ENCODE results near the gene ATF4. TPM values are rescaled to one million over a fixed set of nuclear protein-coding genes. Genes with fewer than 3 reads are reported as not detected.

Gene ATF4
- total and polyA plus RNA-seq, 2 of the 13 experiments (the other 11 are each of a cell fraction or from before 2014, with no cell fraction given), result 486 to 1,297 TPM

GRCh38 chr22:39502109-39502788, 18.1 kb upstream of the ATF4 start, which contains the start of gene MIEF1 (continued):
- peak; percentile 99 for TF ChIP-seq ZXDC (CRISPR knock-in tag; IDR thresholded peaks at IDR 0.05)
- peak; percentile 67; the same call in 1 of the 2 replicates for TF ChIP-seq UBTF (CRISPR knock-in tag; IDR thresholded peaks at IDR 0.05)
- TF ChIP-seq HNRNPH1 (optimal IDR thresholded peaks at IDR 0.05; ENCODE audit: low read depth, low read length), result no peak
- peak; percentile 98 for TF ChIP-seq MAX (IDR thresholded peaks at IDR 0.05)
- peak; percentile 89 for TF ChIP-seq YEATS4 (CRISPR knock-in tag; IDR thresholded peaks at IDR 0.05; ENCODE audit: borderline replicate concordance)
- TF ChIP-seq CHD2 (IDR thresholded peaks at IDR 0.05; ENCODE audit: low read depth, low read length), result no peak
- no peak for TF ChIP-seq FOXM1 (CRISPR knock-in tag; IDR thresholded peaks at IDR 0.05)
- TF ChIP-seq, protein P1, sequence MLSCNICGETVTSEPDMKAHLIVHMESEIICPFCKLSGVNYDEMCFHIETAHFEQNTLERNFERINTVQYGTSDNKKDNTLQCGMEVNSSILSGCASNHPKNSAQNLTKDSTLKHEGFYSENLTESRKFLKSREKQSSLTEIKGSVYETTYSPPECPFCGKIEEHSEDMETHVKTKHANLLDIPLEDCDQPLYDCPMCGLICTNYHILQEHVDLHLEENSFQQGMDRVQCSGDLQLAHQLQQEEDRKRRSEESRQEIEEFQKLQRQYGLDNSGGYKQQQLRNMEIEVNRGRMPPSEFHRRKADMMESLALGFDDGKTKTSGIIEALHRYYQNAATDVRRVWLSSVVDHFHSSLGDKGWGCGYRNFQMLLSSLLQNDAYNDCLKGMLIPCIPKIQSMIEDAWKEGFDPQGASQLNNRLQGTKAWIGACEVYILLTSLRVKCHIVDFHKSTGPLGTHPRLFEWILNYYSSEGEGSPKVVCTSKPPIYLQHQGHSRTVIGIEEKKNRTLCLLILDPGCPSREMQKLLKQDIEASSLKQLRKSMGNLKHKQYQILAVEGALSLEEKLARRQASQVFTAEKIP (CRISPR knock-in tag; IDR thresholded peaks at IDR 0.05; ENCODE audit: borderline replicate concordance), result no peak
- TF ChIP-seq, protein P2, sequence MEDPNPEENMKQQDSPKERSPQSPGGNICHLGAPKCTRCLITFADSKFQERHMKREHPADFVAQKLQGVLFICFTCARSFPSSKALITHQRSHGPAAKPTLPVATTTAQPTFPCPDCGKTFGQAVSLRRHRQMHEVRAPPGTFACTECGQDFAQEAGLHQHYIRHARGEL (CRISPR knock-in tag; IDR thresholded peaks at IDR 0.05), result no peak
- TF ChIP-seq ZNF276 (CRISPR knock-in tag; IDR thresholded peaks at IDR 0.05; ENCODE audit: low read depth), result no peak
- TF ChIP-seq TBX2 (CRISPR knock-in tag; IDR thresholded peaks at IDR 0.05; ENCODE audit: borderline replicate concordance), result peak; percentile 62; the same call in 1 of the 2 replicates
- TF ChIP-seq, protein P3, sequence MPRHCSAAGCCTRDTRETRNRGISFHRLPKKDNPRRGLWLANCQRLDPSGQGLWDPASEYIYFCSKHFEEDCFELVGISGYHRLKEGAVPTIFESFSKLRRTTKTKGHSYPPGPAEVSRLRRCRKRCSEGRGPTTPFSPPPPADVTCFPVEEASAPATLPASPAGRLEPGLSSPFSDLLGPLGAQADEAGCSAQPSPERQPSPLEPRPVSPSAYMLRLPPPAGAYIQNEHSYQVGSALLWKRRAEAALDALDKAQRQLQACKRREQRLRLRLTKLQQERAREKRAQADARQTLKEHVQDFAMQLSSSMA (CRISPR knock-in tag; IDR thresholded peaks at IDR 0.05), result no peak
- TF ChIP-seq, protein P4, sequence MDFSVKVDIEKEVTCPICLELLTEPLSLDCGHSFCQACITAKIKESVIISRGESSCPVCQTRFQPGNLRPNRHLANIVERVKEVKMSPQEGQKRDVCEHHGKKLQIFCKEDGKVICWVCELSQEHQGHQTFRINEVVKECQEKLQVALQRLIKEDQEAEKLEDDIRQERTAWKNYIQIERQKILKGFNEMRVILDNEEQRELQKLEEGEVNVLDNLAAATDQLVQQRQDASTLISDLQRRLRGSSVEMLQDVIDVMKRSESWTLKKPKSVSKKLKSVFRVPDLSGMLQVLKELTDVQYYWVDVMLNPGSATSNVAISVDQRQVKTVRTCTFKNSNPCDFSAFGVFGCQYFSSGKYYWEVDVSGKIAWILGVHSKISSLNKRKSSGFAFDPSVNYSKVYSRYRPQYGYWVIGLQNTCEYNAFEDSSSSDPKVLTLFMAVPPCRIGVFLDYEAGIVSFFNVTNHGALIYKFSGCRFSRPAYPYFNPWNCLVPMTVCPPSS (IDR thresholded peaks at IDR 0.05), result no peak
- TF ChIP-seq, protein P5, sequence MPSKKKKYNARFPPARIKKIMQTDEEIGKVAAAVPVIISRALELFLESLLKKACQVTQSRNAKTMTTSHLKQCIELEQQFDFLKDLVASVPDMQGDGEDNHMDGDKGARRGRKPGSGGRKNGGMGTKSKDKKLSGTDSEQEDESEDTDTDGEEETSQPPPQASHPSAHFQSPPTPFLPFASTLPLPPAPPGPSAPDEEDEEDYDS (CRISPR knock-in tag; IDR thresholded peaks at IDR 0.05), result peak; percentile 81

All from HepG2 (cell line).